ENCODE data around the gene DSG4.

Gene DSG4

DNA sequence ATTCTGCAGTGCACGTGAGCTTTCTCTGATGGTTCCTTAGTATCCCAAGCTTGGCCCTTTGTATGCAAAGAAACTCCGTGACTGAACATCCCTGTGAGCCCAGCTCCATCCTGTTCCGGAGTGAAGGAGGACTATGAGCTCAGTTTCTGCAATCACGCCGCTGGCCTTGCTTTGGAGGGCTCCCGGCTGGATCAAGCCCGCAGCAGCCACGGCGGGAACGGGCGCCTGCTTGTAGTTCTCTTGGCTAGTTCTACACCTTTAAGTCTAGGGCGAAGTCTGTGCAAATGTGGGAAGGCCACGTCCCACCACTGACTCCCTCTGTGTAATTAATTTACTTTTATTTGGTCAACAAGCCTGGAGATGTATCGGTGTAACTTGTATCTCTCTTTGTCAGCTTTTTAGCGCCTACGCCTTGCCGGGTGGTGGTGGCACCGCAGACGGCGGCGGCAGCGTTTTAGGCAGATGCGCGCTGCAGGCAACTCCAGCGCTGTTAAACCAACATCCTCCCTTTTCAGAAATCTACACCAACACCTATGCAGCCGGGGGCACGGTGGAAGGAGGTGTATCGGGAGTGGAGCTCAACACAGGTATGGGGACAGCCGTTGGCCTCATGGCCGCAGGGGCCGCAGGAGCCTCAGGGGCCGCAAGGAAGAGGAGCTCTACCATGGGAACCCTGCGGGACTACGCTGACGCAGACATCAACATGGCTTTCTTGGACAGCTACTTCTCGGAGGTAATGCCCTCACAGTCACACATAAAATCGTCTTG, 34.3 kb downstream of the DSG4 start:
- no peak for DNase-seq

DNA sequence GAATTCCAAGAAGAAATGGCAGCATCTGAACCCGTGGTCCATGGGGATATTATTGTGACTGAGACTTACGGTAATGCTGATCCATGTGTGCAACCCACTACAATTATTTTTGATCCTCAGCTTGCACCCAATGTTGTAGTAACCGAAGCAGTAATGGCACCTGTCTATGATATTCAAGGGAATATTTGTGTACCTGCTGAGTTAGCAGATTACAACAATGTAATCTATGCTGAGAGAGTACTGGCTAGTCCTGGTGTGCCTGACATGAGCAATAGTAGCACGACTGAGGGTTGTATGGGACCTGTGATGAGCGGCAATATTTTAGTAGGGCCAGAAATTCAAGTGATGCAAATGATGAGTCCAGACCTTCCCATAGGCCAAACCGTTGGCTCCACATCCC, 36.6 kb downstream of the DSG4 start:
- DNase-seq = no peak

DNA sequence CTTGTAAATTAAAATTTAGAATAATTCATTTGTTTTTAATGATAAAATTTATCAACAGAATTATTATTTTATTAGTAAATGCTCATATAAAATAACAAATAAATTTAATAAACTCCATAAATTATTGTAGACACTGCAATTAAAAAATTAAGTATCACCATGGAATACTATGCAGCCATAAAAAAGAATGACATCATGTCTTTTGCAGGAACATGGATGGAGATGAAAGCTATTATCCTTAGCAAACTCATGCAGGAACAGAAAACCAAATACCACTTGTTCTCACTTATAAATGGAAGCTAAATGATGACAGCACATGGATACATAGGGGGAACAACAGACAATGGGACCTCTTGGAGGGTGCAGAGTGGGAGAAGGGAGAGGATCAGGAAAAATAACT, 41.3 kb downstream of the DSG4 start:
- DNase-seq = no peak

DNA sequence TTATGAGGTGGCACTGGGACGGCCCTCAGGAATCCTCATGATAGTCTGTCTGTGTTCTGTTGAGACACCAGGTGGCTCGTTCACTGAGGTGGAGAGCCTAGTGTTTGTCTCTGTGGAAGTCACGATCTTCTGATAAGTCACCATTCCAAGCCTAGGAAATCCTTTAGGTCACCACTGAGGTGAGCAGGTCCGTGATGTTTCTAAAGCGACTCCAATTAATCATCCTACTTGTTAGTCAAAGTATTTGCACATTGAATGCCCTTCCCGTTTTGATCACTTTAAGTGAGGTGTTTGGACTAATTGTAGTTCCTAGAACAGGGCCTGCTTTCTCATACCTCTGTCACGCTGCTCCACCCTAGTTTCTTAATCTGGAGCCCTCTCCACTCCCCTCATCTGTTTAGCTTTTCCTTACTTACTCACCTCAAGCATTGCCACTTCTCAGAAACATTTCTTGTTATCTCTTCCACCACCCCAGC, 42.9 kb downstream of the DSG4 start:
- no peak for DNase-seq

GRCh38 chr18:31420032-31420431, 43.5 kb downstream of the DSG4 start:
- no peak for DNase-seq

DNA sequence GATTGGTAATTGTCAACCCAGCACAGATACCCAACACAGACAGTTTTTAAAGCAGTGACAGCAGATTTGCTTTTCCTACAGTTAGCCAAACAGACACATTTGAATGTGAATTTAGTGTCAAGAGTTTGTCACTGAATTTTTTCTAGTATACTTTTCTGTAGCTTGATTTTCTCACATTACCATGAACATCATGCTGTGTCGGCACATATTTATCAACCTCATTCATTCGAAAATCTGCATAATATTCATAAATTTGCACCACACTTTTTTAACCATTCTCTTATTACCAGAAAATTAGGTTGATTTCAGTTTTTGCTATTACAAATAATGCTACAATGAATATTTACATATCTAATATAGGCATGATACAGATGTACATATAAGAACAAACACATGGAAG, 43.9 kb downstream of the DSG4 start:
- DNase-seq = no peak

DNA sequence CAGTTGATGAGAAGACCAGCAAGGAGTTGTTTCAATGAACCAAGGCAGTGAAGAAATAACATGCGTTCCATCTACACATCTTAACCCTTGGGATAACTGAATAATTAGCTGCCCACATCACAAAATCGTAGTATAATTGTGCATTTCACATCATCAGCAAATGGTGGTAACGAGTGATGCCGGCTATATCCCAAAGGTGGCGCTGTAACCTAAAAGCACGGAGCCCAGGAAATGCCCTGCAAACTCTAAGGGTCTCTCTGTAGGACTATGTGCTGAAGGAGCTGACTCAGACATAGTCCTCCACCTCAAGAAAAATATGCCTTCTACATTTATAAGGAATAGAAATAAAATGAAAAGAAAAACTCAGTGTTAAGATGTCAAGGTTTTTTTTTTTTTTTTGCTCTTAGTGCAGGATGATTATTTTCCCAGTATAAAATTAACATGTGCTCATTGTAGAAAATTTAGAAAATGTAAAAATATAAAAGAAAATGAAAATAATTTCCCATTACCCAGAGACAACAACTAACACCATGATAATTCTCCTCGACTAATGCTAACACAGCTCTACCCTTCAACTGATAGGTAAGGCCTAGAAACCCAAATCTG, 47.9 kb downstream of the DSG4 start:
- no peak for DNase-seq

- no peak for DNase-seq
Observed at GRCh38 chr18:31426021-31426420, 49.4 kb downstream of the DSG4 start.

DNA sequence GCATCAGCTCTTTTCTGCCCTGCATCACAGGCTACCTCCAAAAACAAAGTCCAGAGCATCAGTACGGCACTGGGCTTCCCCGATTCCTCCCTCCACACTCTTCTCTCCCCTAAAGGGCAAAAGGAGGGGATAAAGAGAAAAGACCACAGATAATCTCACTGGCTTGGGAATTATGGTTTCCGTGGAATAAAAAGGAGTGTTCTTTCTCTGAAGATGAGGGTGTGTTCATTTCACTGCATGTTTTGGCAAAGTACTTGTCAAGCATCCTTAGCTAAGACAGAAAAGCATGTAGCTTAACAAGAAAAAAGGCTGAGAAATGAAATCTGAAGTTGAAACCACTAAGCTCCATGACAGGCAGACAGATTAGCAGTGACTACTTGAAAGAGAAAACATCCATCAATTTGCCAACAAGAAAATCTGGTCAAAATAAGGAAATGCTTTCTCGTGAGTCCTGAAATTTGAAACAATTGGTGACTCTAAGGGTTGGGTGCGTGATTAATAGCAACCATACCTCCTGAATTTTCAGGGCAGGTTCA, 50.4 kb downstream of the DSG4 start:
- no peak for DNase-seq

- no peak for DNase-seq
Observed at GRCh38 chr18:31428211-31428610, 51.6 kb downstream of the DSG4 start.

- no peak for DNase-seq
Observed at GRCh38 chr18:31429623-31430022, 53.0 kb downstream of the DSG4 start.

- no peak for DNase-seq
Observed at GRCh38 chr18:31430072-31430471, 53.5 kb downstream of the DSG4 start.

DNA sequence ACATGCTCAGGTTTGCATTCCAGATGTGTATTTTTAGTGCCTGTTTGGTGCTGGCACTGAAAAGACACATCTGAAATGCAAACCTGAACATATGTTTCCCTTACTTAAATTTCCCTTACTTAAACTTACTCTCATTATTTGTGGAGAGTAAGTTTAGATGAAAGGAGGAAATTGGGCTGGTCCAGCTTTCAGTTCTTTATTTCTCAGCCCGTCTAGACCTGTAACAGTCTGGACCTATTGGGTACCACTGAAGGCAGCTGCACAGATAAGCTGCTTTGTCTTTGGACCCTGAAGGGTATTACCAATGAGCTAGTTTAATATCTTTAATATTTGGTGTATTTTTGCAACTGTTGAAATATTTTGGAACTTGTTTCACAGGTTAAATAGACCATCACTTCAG, 54.0 kb downstream of the DSG4 start:
- no peak for DNase-seq

GRCh38 chr18:31432316-31432715, 55.7 kb downstream of the DSG4 start:
- no peak for DNase-seq

GRCh38 chr18:31436825-31437224, 60.2 kb downstream of the DSG4 start:
- no peak for DNase-seq

DNA sequence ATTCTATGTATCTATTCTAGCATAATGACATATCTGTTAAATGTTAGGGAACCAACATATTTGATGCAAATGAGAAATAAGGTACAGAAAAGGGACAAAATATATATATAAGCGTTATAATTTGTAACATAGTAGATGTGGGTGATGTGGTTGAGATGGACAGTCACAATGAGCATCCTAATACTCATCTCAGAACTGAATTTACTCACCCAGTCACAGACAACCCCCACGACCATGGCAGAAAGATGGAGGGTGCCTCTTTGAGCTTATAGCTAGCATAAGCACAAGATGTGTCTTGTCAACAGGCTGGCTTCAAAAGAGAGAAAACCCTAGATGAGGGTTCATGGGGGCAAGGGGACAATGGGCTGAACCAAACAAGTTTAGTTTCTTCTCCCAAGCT, 61.8 kb downstream of the DSG4 start:
- no peak for DNase-seq

DNA sequence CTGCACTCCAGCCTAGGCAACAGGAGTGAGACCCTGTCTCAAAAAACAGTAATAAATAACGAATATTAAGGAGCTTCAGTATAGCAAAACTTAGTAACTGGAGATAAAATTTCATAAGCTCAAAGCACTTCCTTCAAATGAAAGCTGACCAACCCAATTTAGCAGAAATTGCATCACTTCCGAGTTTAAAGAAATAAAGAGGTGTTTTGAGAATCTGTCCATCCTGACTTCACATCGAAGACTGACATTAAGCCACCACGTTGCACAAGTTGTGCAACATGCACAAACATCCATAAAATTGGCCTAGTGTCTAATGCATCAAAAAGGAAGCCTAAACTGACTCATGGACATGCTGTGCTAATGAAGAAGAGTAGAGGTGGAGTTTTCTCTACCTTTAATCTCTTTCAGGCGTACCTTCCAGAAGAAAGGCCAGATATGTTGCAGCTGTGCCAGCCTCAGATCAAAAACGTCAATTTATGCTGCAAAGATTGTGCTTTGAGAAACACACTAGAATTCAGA, 63.3 kb downstream of the DSG4 start:
- DNase-seq = no peak

DNA sequence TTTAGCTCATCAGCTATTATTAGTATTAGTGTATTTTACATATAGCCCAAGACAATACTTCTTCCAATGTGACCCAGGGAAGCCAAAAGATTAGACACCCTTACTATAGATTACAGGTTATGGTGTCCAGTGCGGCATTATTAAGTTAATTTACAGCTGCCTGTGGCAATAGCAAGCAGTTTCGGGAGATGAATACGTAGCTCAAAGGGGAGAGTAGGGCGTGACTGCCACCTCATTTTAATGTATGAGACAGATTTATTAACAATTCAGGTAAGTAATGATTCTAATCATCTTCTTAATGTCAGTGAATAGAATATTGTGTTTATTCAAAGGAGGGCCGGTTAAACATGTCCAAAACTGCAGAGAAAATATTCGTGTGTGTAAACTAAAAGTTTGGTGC, 64.2 kb downstream of the DSG4 start:
- DNase-seq = no peak

DNA sequence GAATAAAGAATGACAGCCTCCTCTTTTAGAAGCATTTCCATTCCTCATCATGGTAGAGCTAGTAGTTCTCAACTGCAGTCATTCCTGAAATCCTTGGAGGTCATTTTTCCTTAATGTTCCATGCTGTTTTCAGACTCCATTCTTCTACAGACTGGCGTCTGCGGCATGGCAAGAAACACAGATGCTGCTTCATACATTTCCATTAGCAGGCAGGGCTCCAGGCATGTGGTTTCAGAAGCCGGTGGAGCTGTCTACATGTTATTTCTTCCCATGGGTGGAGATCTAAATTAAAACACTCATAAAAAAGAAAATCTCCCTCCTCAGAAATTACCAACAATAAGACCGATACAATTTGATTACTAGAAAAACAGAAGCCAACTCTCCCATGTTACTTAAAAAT, 64.9 kb downstream of the DSG4 start:
- no peak for DNase-seq

GRCh38 chr18:31444142-31444541, 67.6 kb downstream of the DSG4 start:
- DNase-seq = no peak

GRCh38 chr18:31445908-31446307, 69.3 kb downstream of the DSG4 start:
- DNase-seq = no peak

DNA sequence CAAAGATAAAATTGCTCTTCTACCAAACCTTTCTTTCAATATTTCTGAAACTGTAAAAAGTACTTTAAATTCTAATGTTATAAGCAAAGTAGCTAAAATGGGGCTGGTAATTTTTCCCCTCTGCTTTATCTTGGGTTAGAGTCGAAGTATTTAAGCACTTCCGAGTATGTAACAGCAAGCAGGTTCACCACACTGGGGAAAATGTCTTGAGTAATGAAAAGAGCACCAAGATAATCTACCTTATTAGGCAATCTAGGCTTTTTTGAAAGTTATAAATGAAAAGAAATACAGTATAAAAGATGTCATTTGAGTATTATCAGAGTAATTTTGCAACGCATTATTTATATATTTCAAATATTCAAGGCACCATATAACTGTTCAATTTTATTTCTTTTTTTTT, 70.3 kb downstream of the DSG4 start:
- DNase-seq = no peak

- DNase-seq = no peak
Observed at GRCh38 chr18:31447530-31448191, 71.1 kb downstream of the DSG4 start, which contains the start of gene DSG3. DSG3 (plus strand) TSS chr18:31447741; CDS start chr18:31447878, 137 bp downstream.

- no peak for DNase-seq
Observed at GRCh38 chr18:31450409-31450808, 73.8 kb downstream of the DSG4 start.

Data from activated gamma-delta T cell treated with Interleukin-2 at 50 U/mL for 16 hours (primary cell).